Cardiac fibroblast (primary cell): ENCODE measurements around the gene TTLL11.

ENCODE experiments used
- DNase-seq, 2 donors: peaks; one replicate each; pipeline versions ENCODE4 v3.0.0 to v3.0.0-alpha.2; 2010; ENCODE audit warnings: low read depth in 2 of 2
- H3K4me3 ChIP-seq, 2 donors: replicated peaks in 1 of 2; 1 replicate in 1 of 2; 2 replicates in 1 of 2; pipeline ENCODE4 v1.5.1; 2011; ENCODE audit warnings: low read depth in 2 of 2, low read length in 2 of 2, mild to moderate bottlenecking in 2 of 2, moderate library complexity in 1 of 2
- TF ChIP-seq, protein P1 (sequence below): IDR thresholded peaks from one replicate; pipeline ENCODE4 v1.5.1; 2011; ENCODE audit warnings: low read depth, mild to moderate bottlenecking, low read length, inconsistent platforms

The TTLL11 gene

DNA sequence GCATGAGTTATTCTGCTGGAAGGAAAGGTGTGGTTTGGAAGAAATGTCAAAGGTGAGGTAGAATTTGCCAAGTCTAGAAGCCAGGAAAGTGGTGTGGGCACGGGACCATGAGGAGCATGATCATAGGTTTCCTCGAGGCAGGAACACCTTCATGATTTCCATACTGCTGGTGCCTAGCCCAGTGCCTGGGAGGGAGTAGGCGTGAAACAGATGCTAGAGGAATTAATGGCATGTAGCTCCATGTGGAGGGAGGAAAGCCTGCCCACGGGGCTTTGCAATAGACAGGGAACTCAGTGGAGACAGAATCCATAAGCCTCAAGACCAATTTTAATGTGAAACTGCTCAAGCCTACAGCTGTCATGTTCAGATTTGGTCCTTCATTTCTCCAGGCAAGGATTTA lies 35.1 kb downstream of the TTLL11 start:
- DNase-seq, result no peak
- H3K4me3 ChIP-seq, result no peak overlapping the region
- TF ChIP-seq, protein P1, sequence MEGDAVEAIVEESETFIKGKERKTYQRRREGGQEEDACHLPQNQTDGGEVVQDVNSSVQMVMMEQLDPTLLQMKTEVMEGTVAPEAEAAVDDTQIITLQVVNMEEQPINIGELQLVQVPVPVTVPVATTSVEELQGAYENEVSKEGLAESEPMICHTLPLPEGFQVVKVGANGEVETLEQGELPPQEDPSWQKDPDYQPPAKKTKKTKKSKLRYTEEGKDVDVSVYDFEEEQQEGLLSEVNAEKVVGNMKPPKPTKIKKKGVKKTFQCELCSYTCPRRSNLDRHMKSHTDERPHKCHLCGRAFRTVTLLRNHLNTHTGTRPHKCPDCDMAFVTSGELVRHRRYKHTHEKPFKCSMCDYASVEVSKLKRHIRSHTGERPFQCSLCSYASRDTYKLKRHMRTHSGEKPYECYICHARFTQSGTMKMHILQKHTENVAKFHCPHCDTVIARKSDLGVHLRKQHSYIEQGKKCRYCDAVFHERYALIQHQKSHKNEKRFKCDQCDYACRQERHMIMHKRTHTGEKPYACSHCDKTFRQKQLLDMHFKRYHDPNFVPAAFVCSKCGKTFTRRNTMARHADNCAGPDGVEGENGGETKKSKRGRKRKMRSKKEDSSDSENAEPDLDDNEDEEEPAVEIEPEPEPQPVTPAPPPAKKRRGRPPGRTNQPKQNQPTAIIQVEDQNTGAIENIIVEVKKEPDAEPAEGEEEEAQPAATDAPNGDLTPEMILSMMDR, result no peak

DNA sequence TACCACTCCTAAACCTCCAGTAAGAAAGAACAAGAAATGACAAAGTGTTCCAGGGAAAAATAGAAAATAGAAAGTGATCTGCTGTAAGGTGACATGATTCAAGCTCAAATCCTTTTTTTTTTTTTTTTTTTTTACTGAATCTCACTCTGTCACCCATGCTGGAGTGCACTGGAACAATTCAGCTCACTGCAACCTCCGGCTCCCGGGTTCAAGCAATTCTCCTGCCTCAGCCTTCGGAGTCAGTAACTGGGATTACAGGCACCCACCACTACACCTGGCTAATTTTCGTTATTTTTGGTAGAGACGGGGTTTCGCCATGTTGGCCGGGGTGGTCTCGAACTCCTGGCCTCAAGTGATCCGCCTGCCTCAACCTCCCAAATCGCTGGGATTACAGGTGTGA lies 35.9 kb downstream of the TTLL11 start:
- TF ChIP-seq, protein P1, result no peak

DNA sequence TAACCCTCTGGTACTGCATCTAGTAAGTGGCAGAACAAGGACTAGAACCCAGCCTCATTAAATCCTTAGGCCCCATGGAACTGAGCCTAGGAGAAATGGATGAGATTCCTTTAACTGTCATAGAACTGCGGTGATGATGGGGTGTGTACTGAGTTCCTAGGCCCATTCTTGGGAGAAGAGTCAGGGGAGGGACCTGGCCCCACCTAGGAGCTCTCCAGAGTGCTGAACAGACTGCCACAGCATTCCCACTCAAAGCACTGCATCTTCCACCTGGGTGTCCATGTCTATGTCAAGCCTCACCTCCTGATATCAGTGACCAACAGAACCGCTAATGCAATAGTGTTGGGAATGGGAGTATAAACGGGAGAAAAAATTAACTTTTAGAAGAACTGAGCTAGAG lies 36.6 kb downstream of the TTLL11 start:
- H3K4me3 ChIP-seq, result no peak overlapping the region
- DNase-seq, result peak in 1 of 2 donors; percentile 17
- TF ChIP-seq, protein P1, result no peak

More for the DNA sequence above, 35.9 kb downstream of the TTLL11 start:
- no peak for DNase-seq
- no peak overlapping the region for H3K4me3 ChIP-seq

DNA sequence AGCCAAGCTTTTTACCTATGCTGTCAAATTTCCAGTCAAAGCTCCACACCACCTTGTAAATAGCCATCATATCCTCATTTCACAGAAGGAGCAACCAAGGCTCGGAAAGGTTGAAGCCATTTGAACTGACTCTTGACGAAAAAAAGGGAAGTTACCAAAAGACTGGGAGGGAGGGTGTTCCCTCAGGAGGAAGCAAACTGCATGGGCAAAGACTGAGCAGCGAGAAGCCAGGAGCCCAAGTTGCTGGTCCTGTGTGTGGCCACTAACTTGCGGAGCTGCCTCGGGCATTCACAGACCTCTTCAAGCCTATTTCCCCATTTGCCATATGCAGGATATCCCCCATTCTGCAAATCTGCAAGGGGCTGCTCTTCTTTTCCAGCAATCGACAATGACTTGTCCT lies 37.4 kb downstream of the TTLL11 start:
- TF ChIP-seq, protein P1, result no peak
- no peak for DNase-seq

DNA sequence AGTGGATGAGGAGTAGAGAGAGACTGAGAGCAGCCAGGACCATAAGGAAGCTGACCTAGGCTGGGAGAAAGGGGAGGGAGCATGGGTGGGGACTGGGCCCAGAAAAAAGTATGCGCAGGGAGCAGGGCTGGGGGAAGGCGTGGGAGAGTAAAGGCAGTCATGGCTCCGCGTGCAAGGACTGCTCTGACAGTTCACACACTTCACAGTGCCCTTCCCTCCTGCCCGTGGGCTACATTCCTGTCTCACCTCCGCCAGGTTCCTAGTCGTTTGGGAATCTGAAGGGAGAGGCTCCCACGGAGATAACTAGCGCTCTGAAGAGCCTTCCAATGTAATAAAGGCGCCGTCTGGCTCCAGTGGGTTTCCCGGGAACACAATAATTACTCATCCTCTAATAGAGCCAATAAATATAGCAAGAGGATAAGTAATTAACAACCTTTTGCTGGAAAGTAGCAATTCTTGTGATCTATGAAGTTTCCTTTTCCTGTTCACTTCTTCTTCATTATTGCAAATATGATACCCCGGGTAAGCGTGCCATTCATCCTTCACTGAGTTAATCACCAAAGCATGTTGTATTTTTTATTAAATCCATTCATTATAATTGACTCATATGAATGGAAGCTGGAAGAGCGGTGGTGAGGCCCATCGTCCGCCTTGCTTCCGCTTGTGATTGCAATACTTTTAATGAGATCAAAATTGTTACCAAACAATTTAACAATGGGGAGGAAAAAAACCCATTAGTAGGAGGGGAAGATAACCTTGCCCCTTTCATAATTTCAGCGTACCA lies 39.3 kb downstream of the TTLL11 start:
- TF ChIP-seq, protein P1, result no peak
- no peak overlapping the region for H3K4me3 ChIP-seq
- DNase-seq, result peak in 1 of 2 donors; percentile 22

More for the DNA sequence above, 37.4 kb downstream of the TTLL11 start:
- no peak overlapping the region for H3K4me3 ChIP-seq

DNA sequence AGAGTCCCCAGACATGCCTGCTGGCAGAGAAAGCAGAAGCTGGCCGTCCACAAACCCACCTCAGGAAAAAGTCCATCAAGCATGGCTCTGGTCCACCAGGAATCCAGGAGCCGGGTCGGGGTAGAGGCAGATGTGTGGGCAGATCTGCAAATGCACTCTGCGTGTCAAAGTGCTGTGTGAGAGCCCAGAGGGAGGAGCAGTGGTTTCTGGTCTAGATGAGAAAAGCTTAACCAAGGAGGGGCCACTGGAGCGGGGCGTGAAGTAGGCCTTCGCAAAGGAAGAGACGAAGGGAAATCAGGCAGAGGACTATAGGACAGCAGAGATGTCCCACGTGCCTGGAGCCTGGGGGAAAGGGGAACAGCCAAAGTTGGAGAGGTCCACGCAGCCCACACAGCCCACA lies 40.0 kb downstream of the TTLL11 start:
- no peak overlapping the region for H3K4me3 ChIP-seq
- TF ChIP-seq, protein P1, result no peak
- DNase-seq, result no peak
